ENCODE data around the gene TMEM30A. TPM values are rescaled to one million over a fixed set of nuclear protein-coding genes. Genes with fewer than 3 reads are reported as not detected.
A peak's percentile ranks its signal among the peaks of the same experiment; 100 is the strongest.

The TMEM30A gene
- total and polyA plus RNA-seq, 4 donors: 33.3 to 71.0 (median 45.4) TPM

GRCh38 chr6:75318900-75319299, 34.3 kb upstream of the TMEM30A start:
- no peak for TF ChIP-seq EGR1 (IDR thresholded peaks at IDR 0.05; ENCODE audit: low read depth in 2 of 2)
- no peak for TF ChIP-seq ATF3 (IDR thresholded peaks at IDR 0.05)
- no peak for TF ChIP-seq FOXA2 (IDR thresholded peaks at IDR 0.05)
- TF ChIP-seq JUND (IDR thresholded peaks at IDR 0.05): no peak
- TF ChIP-seq RXRA (IDR thresholded peaks at IDR 0.05): no peak
- no peak for TF ChIP-seq YY1 (IDR thresholded peaks at IDR 0.05)
- no peak for TF ChIP-seq CTCF (IDR thresholded peaks at IDR 0.05; ENCODE audit: low read depth, low read length, missing input control)
- no peak for TF ChIP-seq TAF1 (conservative IDR thresholded peaks at IDR 0.05)
- no peak for TF ChIP-seq SP1 (IDR thresholded peaks at IDR 0.05)
- no peak for TF ChIP-seq RAD21 (IDR thresholded peaks at IDR 0.05)
- TF ChIP-seq HNF4A (conservative IDR thresholded peaks at IDR 0.05): no peak
- TF ChIP-seq MAX (IDR thresholded peaks at IDR 0.05): no peak
- TF ChIP-seq ZBTB33 (IDR thresholded peaks at IDR 0.05): no peak
- no peak for TF ChIP-seq NR2F2 (IDR thresholded peaks at IDR 0.05)
- 47% methylated on average over 2 of the region's 2 CpGs for WGBS
- no peak overlapping the region for H3K9ac ChIP-seq (ENCODE audit: low read depth in 1 of 2, low read length in 2 of 2)
- no peak overlapping the region for H3K27ac ChIP-seq (ENCODE audit: low read depth in 1 of 2, low read length in 2 of 2)
- no peaks in the 10 kb centered on the region for H3K27me3 ChIP-seq (ENCODE audit: control insufficient read depth in 4 of 4, insufficient read depth in 4 of 4, low read length in 3 of 4)
- no peak for DNase-seq (ENCODE audit: low spot score)
- no peaks in the 10 kb centered on the region for H3K4me1 ChIP-seq (ENCODE audit: control insufficient read depth in 4 of 4, insufficient read depth in 4 of 4, low read length in 3 of 4)
- H3K36me3 ChIP-seq (ENCODE audit: control insufficient read depth in 4 of 4, insufficient read depth in 3 of 4, low read depth in 1 of 4, low read length in 3 of 4): no peaks in the 10 kb centered on the region
- no peaks in the 10 kb centered on the region for H3K9me3 ChIP-seq (ENCODE audit: control insufficient read depth in 4 of 4, low read length in 3 of 4)
- H3K4me3 ChIP-seq (ENCODE audit: low read depth in 1 of 3, low read length in 3 of 3): no peak overlapping the region

GRCh38 chr6:75317503-75318206, 33.1 kb upstream of the TMEM30A start:
- 68% methylated on average over 4 of the region's 4 CpGs for WGBS
- Histone ChIP-seq H3K27ac (ENCODE audit: low read depth in 1 of 2, low read length in 2 of 2) (peak overlapping the region; percentile 36 to 58), H3K4me3 (ENCODE audit: low read depth in 1 of 3, low read length in 3 of 3) (no peak overlapping the region), H3K4me1 (ENCODE audit: control insufficient read depth in 4 of 4, insufficient read depth in 4 of 4, low read length in 3 of 4) (no peaks in the 10 kb centered on the region), H3K9ac (ENCODE audit: low read depth in 1 of 2, low read length in 2 of 2) (no peak overlapping the region), H3K36me3 (ENCODE audit: control insufficient read depth in 4 of 4, insufficient read depth in 3 of 4, low read depth in 1 of 4, low read length in 3 of 4) (no peaks in the 10 kb centered on the region), H3K9me3 (ENCODE audit: control insufficient read depth in 4 of 4, low read length in 3 of 4) (no peaks in the 10 kb centered on the region), H3K27me3 (ENCODE audit: control insufficient read depth in 4 of 4, insufficient read depth in 4 of 4, low read length in 3 of 4) (no peaks in the 10 kb centered on the region)
- no peak for DNase-seq (ENCODE audit: low spot score)
- TF ChIP-seq ATF3 (IDR thresholded peaks at IDR 0.05): no peak
- TF ChIP-seq RXRA (IDR thresholded peaks at IDR 0.05): peak in 1 of 2 donors; percentile 31
- no peak for TF ChIP-seq FOXA2 (IDR thresholded peaks at IDR 0.05)
- TF ChIP-seq JUND (IDR thresholded peaks at IDR 0.05): no peak
- TF ChIP-seq NR2F2 (IDR thresholded peaks at IDR 0.05): peak; percentile 58

All from liver (tissue), 9 donors.